DMS 273 (cell line): Measurements from ENCODE around the gene SOBP.

Experiments
- DNase-seq: peaks from one replicate; lab custom pipeline; 2025; ENCODE audit not compliant: unreplicated experiment; lab: John Stamatoyannopoulos, UW

SOBP gene

GRCh38 chr6:107633680-107634323 lies 143.9 kb downstream of the SOBP start:
- DNase-seq: peak; percentile 90

GRCh38 chr6:107634324-107635056 lies 144.6 kb downstream of the SOBP start:
- no peak for DNase-seq

GRCh38 chr6:107635057-107635515 lies 145.2 kb downstream of the SOBP start:
- no peak for DNase-seq

- DNase-seq: peak; percentile 23
Measured at GRCh38 chr6:107636486-107636885, 146.6 kb downstream of the SOBP start.

GRCh38 chr6:107637316-107638315 lies 147.7 kb downstream of the SOBP start:
- no peak for DNase-seq

GRCh38 chr6:107638493-107638892 lies 148.6 kb downstream of the SOBP start:
- DNase-seq: no peak

GRCh38 chr6:107639511-107639910 lies 149.6 kb downstream of the SOBP start:
- DNase-seq: no peak

- no peak for DNase-seq
Measured at GRCh38 chr6:107641071-107641470, 151.2 kb downstream of the SOBP start.

GRCh38 chr6:107641500-107641941 lies 151.6 kb downstream of the SOBP start:
- DNase-seq: peak; percentile 33

- no peak for DNase-seq
Measured at GRCh38 chr6:107642095-107642860, 152.4 kb downstream of the SOBP start.

- no peak for DNase-seq
Measured at GRCh38 chr6:107642861-107643328, 153.0 kb downstream of the SOBP start.

GRCh38 chr6:107644513-107644912 lies 154.6 kb downstream of the SOBP start:
- DNase-seq: no peak

- DNase-seq: no peak
Measured at GRCh38 chr6:107645740-107646139, 155.8 kb downstream of the SOBP start.

GRCh38 chr6:107646176-107646575 lies 156.3 kb downstream of the SOBP start:
- DNase-seq: no peak

- DNase-seq: no peak
Measured at GRCh38 chr6:107646776-107647438, 157.0 kb downstream of the SOBP start.

GRCh38 chr6:107647439-107647948 lies 157.6 kb downstream of the SOBP start:
- no peak for DNase-seq

- no peak for DNase-seq
Measured at GRCh38 chr6:107648983-107649382, 159.1 kb downstream of the SOBP start.

- no peak for DNase-seq
Measured at GRCh38 chr6:107652526-107653182, 162.7 kb downstream of the SOBP start.

GRCh38 chr6:107653183-107653580 lies 163.3 kb downstream of the SOBP start:
- peak; percentile 41 for DNase-seq
